ENCODE data around the gene ATP11B.
"Not testable (repeated sequence)": the region's sequence is repeated elsewhere in the genome, so short reads cannot be mapped to it uniquely, and the experiment has no call there.

ATP11B gene

DNA sequence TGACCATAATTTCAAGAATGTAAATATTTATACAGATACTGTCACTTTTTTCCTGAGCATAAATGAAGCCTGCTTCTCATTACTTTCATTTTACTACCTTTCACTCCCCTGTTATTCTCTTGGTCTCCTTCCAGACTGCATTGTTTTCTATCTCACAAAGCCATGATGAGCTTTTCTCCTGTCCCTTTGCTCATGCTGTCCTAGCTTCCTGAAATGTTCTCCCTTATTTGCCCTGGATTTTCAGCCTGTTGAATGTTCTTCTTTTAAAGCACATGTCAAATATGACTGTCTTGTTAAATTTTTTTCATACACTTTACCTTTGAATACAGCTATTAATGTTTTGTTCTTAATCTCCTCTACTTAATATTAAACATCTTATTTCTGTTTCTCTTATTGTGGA, 31.7 kb downstream of the ATP11B start:
- no peak for DNase-seq (ENCODE audit: low read depth in 1 of 2, low spot score in 1 of 2)

GRCh38 chr3:182829761-182830405, 36.6 kb downstream of the ATP11B start:
- DNase-seq (ENCODE audit: low read depth in 1 of 2, low spot score in 1 of 2), result no peak

- no peak for DNase-seq (ENCODE audit: low read depth in 1 of 2, low spot score in 1 of 2)
These were observed 44.7 kb downstream of the ATP11B start for GRCh38 chr3:182837855-182838454.

DNA sequence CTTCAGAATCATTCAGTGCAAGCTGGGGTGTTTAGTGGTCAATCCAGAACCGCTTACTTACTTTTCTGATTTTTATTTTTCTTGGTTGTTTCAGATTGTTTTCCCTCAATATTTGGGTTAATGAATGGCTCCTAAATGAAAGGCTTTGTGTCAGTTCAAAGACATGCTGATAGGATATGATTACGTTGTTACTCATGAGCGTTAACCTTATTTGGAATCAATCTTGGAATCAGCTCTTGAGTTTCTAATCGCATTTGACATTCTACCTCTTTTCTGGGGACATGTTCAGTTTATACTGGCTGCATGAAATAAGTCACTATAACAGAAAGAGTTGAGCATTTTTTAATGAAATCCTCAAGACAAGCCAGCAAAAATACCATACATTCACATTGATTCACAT, 50.2 kb downstream of the ATP11B start:
- DNase-seq (ENCODE audit: low read depth in 1 of 2, low spot score in 1 of 2), result no peak

- DNase-seq (ENCODE audit: low read depth in 1 of 2, low spot score in 1 of 2), result no peak
These were observed 55.6 kb downstream of the ATP11B start for GRCh38 chr3:182848906-182849305.

DNA sequence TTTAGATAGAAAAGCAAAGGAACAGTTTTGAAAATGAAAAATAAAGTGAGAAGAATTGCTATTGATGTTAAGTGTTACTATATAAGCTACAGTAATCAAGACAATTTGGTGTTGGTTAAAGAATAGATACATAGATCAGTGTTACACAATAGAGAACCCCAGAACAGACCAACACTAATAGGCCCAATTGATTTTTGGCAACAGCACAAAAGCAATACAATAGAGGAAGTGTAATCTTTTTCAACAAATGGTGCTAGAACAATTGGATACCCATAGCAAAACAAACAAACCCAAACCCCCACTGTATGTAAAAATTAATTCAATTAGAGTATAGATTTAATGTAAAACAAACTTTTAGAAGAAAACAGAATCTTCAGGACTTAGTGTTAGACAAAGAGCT, 61.8 kb downstream of the ATP11B start:
- DNase-seq (ENCODE audit: low read depth in 1 of 2, low spot score in 1 of 2), result no peak

GRCh38 chr3:182861348-182861747, 68.0 kb downstream of the ATP11B start:
- no peak for DNase-seq (ENCODE audit: low read depth in 1 of 2, low spot score in 1 of 2)

GRCh38 chr3:182862159-182862860, 69.0 kb downstream of the ATP11B start:
- no peak for DNase-seq (ENCODE audit: low read depth in 1 of 2, low spot score in 1 of 2)

DNA sequence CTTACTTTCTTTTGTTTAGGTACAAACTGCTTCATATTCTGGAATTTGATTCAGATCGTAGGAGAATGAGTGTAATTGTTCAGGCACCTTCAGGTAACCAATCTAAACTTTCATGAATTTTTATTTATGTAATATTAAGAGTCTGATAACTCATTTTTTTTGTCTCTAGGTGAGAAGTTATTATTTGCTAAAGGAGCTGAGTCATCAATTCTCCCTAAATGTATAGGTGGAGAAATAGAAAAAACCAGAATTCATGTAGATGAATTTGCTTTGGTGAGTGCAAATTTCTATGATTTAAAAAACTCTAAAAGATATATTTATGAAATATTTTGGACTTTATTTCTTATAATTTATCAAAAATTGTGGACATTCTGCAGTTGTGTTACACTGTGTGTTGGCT, 75.8 kb downstream of the ATP11B start:
- DNase-seq (ENCODE audit: low read depth in 1 of 2, low spot score in 1 of 2), result no peak

GRCh38 chr3:182870917-182871316, 77.6 kb downstream of the ATP11B start:
- DNase-seq (ENCODE audit: low read depth in 1 of 2, low spot score in 1 of 2), result not testable (repeated sequence)

GRCh38 chr3:182879031-182879611, 85.8 kb downstream of the ATP11B start:
- DNase-seq (ENCODE audit: low read depth in 1 of 2, low spot score in 1 of 2), result no peak

DNA sequence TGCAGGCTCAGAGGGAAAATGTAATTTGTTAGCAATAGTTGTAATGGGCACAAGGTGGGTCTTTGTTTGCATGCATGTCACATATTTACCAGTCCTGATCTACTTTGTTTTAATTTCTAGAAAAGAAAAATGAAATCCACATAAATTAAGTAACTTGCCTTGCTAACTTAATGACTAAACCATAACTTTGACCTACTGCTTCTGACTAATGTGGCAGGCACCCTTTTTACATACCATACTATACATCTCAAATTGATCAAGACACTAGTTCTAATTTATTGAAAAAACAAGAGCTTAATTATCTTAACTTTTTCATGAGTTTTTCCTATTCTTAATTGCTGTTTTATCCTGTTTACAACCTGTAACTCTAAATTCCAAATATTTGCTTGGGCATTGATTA, 93.2 kb downstream of the ATP11B start:
- DNase-seq (ENCODE audit: low read depth in 1 of 2, low spot score in 1 of 2), result no peak

DNA sequence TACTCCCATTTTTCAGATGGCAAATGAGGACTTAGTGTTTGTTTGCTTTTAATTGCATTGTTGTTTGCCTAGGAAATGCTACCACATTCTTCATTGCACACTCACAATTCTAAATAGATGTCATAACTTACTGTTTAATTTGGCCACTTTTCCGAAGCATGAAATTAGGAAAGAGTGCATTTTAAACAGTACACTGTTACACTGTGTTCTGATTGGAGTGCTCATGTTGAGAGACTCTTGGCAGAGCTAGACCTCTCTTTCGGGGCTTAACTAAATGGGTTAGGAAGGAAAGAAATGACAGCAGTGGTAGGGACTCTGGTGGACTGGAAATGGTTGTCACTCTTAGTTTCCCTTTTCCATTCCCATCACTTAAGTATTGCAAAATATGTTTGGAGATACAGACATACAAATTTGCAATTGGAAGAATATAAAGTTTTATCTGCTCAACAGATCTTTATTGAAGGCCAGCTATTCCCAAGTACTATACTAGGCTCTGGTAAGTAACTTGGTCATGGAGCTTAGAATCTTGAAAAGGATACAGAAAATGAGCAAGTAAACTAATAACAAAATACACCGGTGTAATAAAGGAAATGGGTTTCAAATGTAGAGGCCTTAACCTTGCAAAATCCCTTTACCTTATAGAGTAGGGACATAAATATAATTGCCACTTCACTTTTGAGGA, 96.8 kb downstream of the ATP11B start:
- no peak for DNase-seq (ENCODE audit: low read depth in 1 of 2, low spot score in 1 of 2)

DNA sequence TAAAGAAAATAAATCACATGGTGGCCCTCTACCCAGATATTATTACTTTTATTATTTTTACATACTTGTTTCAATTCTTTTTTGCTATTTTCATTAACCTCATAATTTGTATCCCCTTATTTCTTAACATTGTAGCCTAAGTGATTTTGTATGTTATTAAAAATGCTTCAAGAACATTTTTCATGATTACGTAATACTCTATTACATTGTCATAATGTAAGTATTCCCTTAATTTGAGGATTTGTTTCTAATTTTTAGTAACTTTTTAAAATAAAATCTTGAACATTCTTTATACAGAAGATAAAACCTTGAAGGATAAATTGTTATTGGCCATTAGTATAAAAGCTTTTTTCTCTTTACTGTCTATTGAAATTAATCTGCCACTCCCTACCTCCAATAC, 98.1 kb downstream of the ATP11B start:
- no peak for DNase-seq (ENCODE audit: low read depth in 1 of 2, low spot score in 1 of 2)

DNA sequence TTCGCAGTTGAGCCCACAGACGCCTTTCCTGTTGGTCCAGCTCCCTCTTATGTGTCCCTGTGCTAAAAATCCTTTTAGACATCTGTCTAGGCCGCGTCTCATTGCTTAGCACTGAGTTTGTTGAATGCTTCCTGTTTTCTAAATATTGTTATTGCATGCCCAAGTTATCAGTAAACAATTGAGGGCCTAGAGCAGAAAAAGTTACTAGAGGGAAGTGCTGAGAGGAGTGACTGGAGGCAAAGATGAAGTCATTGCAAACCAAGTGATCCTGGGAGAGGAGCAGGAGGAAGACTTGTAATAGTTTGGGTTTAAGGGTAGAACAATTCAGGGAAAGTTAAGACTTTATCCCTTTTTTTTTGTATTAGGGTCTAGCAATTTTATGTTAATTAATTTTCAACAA, 98.9 kb downstream of the ATP11B start:
- no peak for DNase-seq (ENCODE audit: low read depth in 1 of 2, low spot score in 1 of 2)

GRCh38 chr3:182895513-182896112, 102.3 kb downstream of the ATP11B start:
- no peak for DNase-seq (ENCODE audit: low read depth in 1 of 2, low spot score in 1 of 2)

DNA sequence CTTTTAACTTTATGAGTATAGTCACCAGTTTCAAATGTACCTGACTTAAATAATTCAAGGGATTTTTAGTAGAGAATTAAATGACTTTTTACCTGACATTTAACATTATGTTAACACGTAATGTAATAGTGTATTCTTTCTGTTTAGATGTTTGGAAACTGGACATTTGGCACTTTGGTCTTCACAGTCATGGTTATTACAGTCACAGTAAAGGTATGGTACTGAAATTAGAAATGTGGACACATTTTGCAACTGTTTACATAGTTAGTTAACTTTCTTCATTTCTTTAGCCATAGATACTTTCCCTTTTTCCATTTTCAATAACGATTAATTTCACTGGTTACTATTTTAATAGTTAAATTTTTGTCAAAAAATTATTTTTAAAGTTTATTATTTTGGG, 103.2 kb downstream of the ATP11B start:
- DNase-seq (ENCODE audit: low read depth in 1 of 2, low spot score in 1 of 2), result no peak

GRCh38 chr3:182902236-182902635, 108.9 kb downstream of the ATP11B start:
- DNase-seq (ENCODE audit: low read depth in 1 of 2, low spot score in 1 of 2), result no peak

- no peak for DNase-seq (ENCODE audit: low read depth in 1 of 2, low spot score in 1 of 2)
These were observed 110.9 kb downstream of the ATP11B start for GRCh38 chr3:182904164-182904563.

DNA sequence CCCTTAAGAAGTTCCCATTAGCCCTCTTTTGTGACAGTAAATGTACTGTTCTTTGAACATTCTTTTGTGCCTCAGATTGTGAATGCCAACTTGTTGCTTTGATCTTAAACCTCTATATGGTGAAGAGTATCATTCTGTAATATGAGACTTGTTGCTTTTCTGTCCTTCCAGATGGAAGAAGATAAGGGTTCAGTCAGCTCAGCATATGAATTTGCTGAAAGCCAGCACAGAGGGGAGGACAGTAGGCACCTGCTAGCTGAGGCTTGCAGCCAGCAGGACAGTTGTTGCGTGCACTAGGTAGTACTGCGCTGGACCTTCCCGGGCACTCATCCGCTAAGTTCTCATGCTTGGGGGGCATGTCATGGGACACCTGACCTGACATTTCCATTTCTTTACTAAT, 112.3 kb downstream of the ATP11B start:
- DNase-seq (ENCODE audit: low read depth in 1 of 2, low spot score in 1 of 2), result no peak

DNA sequence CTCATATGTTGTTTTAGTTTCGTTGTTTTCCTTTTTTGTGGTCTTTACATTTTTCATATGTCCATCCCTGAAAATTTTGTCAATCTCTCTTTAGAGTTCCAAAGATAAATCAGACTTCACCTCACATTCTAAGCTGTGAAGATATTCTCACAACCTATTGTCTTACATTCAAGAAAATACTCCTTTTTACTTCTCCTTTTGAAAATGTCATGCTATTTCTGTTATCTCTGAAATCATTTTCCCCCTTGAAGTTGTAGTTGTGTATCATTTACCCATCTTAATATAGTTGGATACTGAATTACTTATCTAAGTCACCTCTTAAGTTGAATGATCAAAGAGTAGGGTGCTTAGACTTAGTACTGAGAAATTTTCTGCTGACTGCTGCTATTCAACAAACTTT, 112.7 kb downstream of the ATP11B start:
- DNase-seq (ENCODE audit: low read depth in 1 of 2, low spot score in 1 of 2), result no peak
